Measurements from ENCODE around the gene SLC2A13. TPM values are rescaled to one million over a fixed set of nuclear protein-coding genes. Genes with fewer than 3 reads are reported as not detected.

Gene SLC2A13
- total and polyA plus RNA-seq, 3 donors from 2014 or later: 3.3 to 19.8 (median 18.0) TPM

DNA sequence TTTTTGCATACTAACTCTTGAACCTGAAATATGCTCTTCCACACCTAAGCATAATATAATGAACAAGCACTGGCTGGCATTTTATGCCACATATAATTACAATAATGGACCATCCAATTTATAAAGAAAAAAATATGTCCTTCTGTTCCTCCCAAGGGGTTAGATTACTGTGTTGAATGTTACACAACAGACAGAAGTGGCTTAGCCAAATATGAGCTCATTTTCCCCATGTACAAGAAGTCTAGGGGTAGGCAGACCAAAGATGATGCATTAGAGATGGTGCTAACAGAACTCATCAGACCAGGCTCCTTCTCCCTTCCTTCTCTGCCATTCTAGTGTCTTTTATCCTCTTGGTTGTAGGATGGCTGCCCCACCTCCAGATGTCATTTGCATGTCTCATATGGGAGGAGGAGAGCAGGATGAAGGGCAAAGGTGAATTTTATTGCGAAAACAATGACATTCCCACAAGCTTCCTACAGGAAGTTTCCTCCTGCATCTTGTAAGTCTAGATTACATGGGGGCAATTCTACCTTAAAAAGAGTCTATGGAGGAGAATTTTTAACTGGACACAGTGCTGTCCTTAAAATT, 43.9 kb upstream of the SLC2A13 start:
- Histone ChIP-seq H3K4me3 (no peak overlapping the region), H3K36me3 (ENCODE audit: low read depth, missing control alignments) (no peaks in the 10 kb centered on the region), H3K27ac (no peak overlapping the region), H3K27me3 (no peaks in the 10 kb centered on the region), H3K4me1 (no peaks in the 10 kb centered on the region), H3K9me3 (no peaks in the 10 kb centered on the region)
- no peak for TF ChIP-seq POLR2A (IDR thresholded peaks at IDR 0.05)
- TF ChIP-seq, protein P1, sequence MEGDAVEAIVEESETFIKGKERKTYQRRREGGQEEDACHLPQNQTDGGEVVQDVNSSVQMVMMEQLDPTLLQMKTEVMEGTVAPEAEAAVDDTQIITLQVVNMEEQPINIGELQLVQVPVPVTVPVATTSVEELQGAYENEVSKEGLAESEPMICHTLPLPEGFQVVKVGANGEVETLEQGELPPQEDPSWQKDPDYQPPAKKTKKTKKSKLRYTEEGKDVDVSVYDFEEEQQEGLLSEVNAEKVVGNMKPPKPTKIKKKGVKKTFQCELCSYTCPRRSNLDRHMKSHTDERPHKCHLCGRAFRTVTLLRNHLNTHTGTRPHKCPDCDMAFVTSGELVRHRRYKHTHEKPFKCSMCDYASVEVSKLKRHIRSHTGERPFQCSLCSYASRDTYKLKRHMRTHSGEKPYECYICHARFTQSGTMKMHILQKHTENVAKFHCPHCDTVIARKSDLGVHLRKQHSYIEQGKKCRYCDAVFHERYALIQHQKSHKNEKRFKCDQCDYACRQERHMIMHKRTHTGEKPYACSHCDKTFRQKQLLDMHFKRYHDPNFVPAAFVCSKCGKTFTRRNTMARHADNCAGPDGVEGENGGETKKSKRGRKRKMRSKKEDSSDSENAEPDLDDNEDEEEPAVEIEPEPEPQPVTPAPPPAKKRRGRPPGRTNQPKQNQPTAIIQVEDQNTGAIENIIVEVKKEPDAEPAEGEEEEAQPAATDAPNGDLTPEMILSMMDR (IDR thresholded peaks at IDR 0.05): no peak
- intact Hi-C loops (cut with DNase I; ENCODE audit: low total_unique reads): no loop called here
- DNase-seq: no peak
- WGBS, 2 donors: 75 to 94% methylated on average over 1 of the region's 1 CpG

DNA sequence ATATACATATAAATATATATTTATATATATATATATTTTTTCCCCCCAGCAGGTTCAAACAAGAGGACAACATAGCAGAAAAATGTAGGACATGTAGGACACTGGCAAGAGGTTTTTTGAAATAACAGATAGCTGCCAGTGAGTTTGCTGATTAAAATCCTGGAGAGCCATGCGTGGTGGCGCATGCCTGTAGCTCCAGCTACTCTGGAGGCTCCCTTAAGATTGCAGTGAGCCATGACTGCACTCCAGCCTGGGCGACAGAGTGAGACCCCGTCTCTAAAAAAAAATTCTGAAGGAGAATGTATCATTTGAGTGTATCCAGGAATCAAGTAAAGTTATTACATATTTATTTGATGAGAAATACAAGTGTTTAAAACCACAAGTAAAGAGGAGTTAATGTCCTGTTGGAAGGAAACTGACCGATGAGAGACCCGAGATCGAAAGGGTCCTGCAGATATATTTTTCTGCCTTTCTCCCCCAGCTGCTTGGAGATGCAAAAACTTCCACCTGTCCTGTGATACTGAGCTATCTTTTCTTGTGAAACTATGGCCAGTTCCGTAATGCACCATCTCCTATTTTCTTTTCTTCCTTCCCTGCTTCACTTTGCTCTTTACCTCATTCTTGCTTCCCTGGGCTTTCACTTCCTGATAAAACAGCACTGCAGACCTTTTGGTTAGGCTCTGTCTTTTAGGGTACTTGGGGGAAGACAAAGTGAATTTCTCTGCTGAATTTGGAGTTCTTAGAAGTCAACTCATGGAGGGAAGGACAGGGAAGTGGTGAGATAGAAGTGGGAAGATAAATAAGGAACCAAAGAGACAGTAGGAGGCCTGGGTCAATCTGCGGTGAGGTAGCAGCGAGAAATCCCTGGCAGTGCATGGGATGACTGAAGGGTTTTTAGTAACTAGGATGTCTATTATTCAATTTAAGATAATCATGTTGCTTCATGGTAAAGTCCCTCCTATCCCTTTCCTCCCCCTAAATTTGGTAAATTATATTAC, 41.2 kb upstream of the SLC2A13 start:
- WGBS, 2 donors: 54 to 55% methylated on average over 10 of the region's 10 CpGs
- no peak for TF ChIP-seq POLR2A (IDR thresholded peaks at IDR 0.05)
- TF ChIP-seq, protein P1 (IDR thresholded peaks at IDR 0.05): no peak
- Histone ChIP-seq H3K9me3 (no peaks in the 10 kb centered on the region), H3K27me3 (no peaks in the 10 kb centered on the region), H3K4me3 (no peak overlapping the region), H3K27ac (no peak overlapping the region), H3K36me3 (ENCODE audit: low read depth, missing control alignments) (no peaks in the 10 kb centered on the region), H3K4me1 (no peaks in the 10 kb centered on the region)
- no peak for DNase-seq
- intact Hi-C loops (cut with DNase I; ENCODE audit: low total_unique reads): no loop called here

DNA sequence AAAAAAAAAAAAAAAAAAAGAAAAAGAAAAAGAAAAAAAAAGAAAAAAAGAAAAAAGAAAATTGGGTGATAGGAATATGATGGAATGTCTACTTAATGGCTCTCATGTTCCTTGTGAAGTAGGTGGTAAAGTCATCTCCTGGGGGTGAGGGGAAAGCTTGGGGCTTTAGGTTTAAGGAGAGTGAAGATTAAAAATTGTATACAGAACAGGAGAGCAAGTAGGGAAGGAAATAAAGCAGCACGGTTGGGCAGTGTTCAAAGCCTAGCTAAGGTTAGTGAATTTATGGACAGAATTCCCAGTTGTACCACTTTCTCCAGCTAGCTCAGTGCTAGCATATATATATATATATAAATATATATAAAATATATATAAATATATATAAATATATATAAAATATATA, 40.0 kb upstream of the SLC2A13 start:
- no peak for TF ChIP-seq POLR2A (IDR thresholded peaks at IDR 0.05)
- H3K27ac ChIP-seq: no peak overlapping the region
- H3K9me3 ChIP-seq: no peaks in the 10 kb centered on the region
- no peaks in the 10 kb centered on the region for H3K4me1 ChIP-seq
- DNase-seq: no peak
- no peaks in the 10 kb centered on the region for H3K27me3 ChIP-seq
- no peak overlapping the region for H3K4me3 ChIP-seq
- WGBS, 2 donors: 45 to 50% methylated on average over 1 of the region's 1 CpG
- H3K36me3 ChIP-seq (ENCODE audit: low read depth, missing control alignments): no peaks in the 10 kb centered on the region
- intact Hi-C loops (cut with DNase I; ENCODE audit: low total_unique reads): no loop called here

DNA sequence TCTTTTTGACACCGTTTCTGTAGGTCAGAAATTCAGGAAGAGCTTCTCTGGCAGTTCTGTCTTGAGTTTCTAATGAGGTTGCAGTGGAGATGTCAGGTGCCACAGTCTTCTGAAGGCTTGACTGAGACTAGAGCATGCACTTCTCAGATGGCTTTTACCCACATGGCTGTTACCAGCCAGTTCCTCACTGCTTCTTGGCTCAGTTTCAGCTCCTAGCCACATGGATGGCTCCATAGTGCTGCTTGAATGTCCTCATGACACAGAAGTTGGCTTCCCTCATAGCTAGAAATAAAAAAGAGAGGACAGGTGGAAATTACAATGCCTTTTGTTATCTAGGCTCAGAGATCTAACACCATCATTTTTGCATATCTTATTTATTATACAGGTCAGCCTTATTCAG, 38.1 kb upstream of the SLC2A13 start:
- TF ChIP-seq, protein P1 (IDR thresholded peaks at IDR 0.05): no peak
- no peak for TF ChIP-seq POLR2A (IDR thresholded peaks at IDR 0.05)
- Histone ChIP-seq H3K4me3 (no peak overlapping the region), H3K4me1 (no peaks in the 10 kb centered on the region), H3K27ac (no peak overlapping the region), H3K9me3 (no peaks in the 10 kb centered on the region), H3K36me3 (ENCODE audit: low read depth, missing control alignments) (no peaks in the 10 kb centered on the region), H3K27me3 (no peaks in the 10 kb centered on the region)
- DNase-seq: peak; percentile 17
- 48 to 62% methylated on average over 1 of the region's 1 CpG for WGBS, 2 donors
- intact Hi-C loops (cut with DNase I; ENCODE audit: low total_unique reads): no loop called here

DNA sequence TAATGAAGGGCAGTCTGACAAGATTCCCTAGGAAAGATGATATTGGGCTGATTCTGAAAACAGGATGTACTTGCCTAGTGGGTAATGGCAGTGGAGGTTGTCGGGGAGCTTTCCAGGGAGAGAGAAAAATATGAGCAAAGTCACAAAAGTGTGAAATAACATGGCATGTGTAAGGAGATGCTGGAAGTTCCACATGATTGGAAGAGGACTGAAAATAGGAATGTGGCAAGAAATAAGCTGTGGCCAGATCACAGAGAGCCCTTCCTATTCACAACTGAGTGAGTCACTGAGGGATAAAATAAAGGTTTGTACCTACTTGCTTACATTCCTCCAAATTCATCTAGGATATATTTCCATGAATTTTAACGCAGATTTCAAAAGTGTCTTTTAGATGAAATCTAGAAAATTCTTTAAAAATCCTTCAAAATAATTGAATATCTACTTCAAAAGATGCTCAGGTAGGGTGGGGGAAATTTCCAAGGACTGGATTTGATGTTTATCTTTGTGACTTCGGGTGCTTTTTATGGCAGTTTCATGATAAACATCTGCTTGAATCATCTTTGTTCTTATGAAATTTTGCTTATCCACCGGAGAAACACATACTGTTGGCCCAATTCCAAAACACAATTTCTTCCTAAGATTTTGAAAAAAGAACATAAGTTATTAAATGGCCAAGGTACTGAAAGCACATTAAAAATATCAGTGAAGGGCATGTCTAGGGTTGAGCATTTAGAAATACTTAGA, 36.3 kb upstream of the SLC2A13 start:
- Histone ChIP-seq H3K4me1 (no peaks in the 10 kb centered on the region), H3K27me3 (no peaks in the 10 kb centered on the region), H3K27ac (no peak overlapping the region), H3K9me3 (no peaks in the 10 kb centered on the region), H3K36me3 (ENCODE audit: low read depth, missing control alignments) (no peaks in the 10 kb centered on the region), H3K4me3 (no peak overlapping the region)
- no peak for DNase-seq
- TF ChIP-seq, protein P1 (IDR thresholded peaks at IDR 0.05): no peak
- no peak for TF ChIP-seq POLR2A (IDR thresholded peaks at IDR 0.05)
- WGBS, 2 donors: 67 to 68% methylated on average over 4 of the region's 4 CpGs
- intact Hi-C loops (cut with DNase I; ENCODE audit: low total_unique reads): no loop called here

Data from testis (tissue), 3 donors.